ENCODE data around the gene WNT9A.

The WNT9A gene

GRCh38 chr1:227924168-227924832 lies 23.4 kb downstream of the WNT9A start:
- DNase-seq (ENCODE audit: low read depth), result no peak

DNA sequence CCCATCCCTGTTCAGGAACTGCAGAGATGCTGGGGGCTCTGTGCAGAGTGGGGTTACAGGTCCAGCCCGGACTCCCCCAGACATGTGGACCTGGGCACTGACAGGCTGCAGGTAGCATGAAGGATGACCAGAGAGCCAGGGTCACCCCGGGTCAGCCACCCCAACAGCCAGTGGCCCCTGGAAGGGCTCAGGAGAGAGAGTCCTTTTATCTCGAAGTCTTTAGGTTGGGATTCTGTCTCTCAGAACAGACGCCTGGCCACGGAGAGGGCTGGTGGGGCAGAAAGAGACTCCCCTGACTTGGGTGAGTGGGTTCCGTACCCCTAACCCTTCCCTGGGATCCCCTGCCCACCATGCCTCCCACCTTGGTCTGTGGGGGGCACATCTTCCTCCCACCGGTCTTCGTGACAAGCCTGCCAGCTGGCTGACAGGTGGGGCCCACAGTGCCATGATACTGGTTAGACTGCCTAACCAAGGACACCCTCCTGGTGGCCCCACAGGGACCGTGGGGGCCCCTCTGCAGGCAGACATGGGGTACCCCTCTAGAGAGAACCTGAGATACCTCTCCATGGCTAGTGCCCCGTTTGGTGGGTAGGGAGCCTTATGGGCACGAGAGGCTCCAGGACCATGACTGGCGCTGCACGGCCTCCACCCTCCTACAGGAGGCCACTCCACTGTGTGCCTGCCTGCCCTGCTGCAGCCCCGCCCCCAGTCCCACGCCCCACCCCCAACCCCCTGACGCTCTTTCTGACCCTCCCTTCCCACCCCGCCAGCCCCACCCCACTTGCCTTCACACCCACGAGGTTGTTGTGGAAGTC lies 24.2 kb downstream of the WNT9A start:
- no peak for DNase-seq (ENCODE audit: low read depth)

GRCh38 chr1:227922501-227923352 lies 25.0 kb downstream of the WNT9A start:
- no peak for DNase-seq (ENCODE audit: low read depth)

DNA sequence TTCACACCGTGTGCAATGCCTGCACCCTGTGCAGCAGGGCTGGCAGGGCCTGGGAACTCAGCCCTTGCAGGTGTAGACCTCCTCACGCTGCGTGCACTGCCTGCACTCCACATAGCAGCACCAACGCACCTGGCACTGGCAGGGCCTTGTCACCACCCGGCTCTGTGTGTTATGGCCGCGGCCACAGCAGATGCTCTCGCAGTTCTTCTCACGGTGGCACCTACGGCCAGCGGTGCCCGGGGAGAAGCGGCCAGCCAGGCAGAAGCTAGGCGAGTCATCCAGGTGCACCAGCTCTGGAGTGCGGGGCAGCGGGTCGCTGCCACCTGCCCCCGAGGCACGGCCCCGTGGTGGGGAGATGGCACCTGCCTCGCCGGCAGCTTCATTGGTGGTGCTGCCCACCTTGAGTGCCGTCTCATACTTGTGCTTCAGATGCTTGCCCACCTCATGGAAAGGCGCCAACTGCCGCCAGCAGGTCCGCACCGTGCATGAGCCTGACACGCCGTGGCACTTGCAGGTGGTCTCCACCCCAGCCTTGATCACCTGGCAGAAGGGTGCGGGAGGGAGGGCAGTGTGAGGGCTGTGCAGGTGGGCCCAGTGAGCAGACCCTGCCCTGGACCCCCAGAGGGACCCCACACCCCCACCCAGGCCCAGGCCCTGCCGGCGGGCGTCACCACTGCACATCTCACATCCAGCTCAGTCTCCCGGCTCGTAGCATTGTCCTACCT lies 26.1 kb downstream of the WNT9A start:
- DNase-seq (ENCODE audit: low read depth), result no peak

DNA sequence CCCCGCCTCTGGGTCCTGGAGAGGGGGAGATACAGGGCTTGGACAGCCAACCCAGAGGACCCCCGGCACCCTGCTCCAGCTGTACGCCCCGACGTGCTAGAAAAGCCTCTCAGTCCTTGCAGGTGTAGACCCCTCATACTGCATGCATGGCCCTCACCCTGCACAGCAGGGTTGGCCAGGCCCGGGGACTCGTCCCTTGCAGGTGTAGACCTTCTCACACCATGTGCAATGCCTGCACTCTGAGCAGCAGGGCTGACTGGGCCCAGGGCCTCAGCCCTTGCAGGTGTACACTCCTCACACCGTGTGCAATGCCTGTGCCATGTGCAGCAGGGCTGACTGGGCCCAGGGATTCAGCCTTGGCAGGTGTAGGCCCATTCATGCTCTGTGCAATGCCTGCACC lies 26.8 kb downstream of the WNT9A start:
- DNase-seq (ENCODE audit: low read depth), result no peak

DNA sequence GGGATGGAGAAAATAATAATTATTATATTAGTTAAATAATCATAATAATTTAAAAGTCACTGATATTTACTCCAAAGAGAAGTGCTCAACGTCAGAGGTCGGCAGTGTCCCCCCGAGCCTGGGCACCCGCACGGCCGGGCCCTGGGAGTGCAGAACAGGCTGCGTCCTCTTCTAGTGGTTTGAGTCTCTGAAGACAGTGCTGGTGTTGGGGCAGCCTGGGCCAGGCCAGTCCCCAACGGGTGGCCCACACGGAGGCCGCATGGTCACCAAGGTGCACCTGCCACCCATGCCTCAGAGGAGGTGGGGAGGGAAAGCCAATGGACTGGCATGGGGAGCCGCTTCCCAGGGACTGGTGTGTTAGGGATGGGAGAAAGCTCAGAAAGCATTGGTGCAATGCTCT lies 27.3 kb downstream of the WNT9A start:
- DNase-seq (ENCODE audit: low read depth), result no peak

GRCh38 chr1:227919906-227920305 lies 27.8 kb downstream of the WNT9A start:
- DNase-seq (ENCODE audit: low read depth), result no peak

GRCh38 chr1:227918736-227919135 lies 29.0 kb downstream of the WNT9A start:
- no peak for DNase-seq (ENCODE audit: low read depth)

DNA sequence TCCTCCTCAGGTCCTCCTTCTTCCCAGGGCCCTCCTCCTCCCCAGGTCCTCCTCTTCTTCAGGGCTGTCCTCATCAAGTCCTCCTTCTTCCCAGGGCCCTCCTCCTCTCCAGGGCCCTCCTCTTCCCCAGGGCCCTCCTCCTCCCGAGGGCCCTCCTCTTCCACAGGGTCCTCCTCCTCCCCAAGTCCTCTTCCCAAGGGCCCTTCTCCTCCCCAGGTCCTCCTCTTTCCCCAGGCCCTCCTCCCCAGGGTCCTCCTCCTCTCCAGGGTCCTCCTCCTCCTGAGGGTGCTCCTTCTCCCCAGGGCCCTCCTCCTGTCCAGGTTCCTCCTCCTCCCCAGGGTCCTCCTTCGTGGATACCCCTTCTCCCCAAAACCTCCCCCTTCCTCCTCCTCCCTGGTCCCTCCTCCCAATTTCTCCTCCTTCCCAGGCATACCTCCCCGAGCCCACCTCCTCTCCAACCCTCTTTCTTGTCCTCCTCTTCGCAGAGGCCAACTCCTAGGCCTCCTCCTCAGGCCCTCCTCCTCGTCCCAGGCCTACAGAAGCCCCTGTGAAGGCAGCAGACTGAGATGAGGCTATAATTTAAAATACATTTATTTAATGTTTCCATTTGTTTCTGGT lies 29.5 kb downstream of the WNT9A start:
- no peak for DNase-seq (ENCODE audit: low read depth)

DNA sequence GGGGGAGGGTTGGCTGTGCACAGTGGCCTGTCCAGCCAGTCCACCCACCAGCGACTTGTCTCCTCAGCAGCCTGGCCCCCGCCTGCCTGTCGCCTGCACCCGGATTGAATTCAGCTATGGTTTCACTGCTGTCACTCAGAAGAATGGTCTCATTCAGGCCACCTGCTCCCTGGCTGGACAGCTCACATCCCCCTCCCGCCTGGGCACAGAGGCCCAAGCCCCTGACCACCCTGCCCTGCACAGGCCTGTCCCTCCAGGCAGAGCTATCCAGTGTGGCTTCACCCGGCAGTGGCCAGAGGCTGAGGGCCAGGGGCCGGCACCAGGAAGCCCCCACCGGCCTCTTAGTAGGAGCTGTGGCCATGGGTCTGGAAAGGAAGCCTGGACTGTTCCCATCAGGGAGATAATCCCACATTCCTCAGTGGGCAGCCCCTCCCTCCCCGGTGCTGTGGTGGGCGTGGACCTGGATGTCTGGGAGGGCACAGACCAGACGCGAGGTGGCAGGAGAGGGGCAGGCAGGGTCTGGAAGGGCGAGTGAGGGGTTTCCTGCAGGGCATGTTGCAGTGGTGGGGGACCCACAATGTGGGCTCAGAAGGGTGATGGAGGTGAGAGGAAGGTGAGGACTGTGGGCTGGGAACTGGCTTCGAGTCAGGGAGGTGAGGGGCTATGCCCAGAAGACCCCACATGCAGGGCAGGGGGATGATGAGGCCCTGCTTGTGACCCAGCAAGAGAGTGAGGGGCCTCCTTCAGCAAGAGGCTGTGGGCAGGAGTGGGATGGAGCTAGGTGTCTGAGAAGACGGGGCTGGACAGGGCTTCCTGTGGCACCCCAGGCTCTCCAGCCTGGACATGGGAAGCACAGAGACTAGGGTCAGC lies 30.4 kb downstream of the WNT9A start:
- DNase-seq (ENCODE audit: low read depth), result no peak

DNA sequence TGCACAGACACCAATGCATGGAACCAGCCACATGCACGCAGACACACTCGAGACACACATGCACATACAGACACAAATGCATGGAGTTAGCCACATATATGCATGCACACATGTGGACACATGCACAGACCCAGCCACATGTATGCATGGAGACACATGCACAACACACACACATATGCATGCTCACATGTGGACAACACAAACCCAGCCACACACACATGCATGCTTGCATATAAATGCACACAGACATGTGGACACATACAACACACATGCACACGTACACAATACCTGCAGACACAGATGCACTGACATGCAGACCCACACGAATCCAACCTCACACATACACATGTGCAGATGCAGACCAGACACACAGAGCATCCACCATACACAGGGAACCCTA lies 31.1 kb downstream of the WNT9A start:
- DNase-seq (ENCODE audit: low read depth), result no peak

GRCh38 chr1:227915564-227916553 lies 31.9 kb downstream of the WNT9A start:
- DNase-seq (ENCODE audit: low read depth), result no peak

DNA sequence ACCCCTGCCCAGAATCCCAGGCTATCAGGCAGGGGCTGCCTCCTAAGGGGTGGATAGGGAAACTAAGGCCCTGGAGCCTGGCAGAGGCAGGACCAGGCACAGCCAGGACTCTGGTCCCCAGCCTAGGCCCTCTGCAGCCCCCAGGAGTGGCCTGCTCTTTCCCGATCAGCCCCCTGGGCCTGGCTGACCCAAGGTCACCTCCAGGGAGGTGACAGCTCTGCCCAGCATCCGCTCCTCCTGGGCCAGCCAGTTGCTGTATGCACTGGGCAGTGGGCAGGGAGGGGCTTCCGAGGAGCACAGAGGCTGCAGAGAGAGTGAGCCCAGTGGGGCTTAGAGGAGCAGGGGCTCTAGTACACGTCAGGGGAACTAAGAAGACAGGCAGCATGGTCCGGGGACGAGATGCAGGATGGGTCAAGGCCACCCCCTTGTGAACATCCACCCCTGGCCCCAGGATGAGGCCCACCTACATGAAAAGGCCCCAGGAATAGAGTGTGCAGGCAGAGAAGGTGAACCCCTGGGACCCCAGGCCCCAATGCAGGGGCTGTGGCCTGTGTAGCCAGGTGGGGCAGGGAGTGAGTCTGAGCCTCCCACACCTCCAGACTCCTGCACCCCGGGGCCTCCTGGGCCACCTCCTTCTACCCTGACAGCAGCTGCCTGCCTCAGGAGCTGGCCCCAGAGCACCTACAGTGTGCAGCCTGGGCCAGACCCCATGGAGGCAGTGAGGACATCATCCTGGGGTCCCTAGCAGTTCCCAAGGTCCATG lies 32.8 kb downstream of the WNT9A start:
- DNase-seq (ENCODE audit: low read depth), result no peak

- DNase-seq (ENCODE audit: low read depth), result no peak
Measured at GRCh38 chr1:227913764-227914721, 33.7 kb downstream of the WNT9A start.

DNA sequence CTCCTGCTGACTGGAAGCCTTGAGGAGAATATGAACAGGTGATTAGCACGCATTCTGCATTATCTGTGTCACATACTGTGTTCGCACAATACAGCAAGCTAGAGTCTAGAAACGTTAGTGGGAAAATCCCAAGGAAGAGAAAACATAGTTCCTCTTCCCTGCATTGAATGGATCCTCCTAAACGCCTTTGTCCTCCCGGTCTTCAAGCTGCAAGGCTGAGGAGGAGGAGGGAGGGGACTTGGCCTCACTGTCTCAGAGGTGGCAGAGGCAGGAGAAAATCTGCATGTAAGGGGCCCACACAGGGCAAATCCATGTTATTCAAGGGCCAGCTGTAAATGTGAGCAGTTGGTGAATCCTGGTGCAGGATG lies 34.4 kb downstream of the WNT9A start:
- no peak for DNase-seq (ENCODE audit: low read depth)

GRCh38 chr1:227912866-227913265 lies 34.9 kb downstream of the WNT9A start:
- no peak for DNase-seq (ENCODE audit: low read depth)

GRCh38 chr1:227911376-227911775 lies 36.4 kb downstream of the WNT9A start:
- no peak for DNase-seq (ENCODE audit: low read depth)
